HepG2 (cell line): Measurements from ENCODE around the gene SURF1. TPM values are rescaled to one million over a fixed set of nuclear protein-coding genes. Genes with fewer than 3 reads are reported as not detected.

Experiments used
- CHD4 ChIP-seq: fragments of 200-600 bp; sonication (generic); IDR thresholded peaks from 2 replicates; pipeline ENCODE4 v1.7.0; 2017; ENCODE audit warnings: mild to moderate bottlenecking, low read length, borderline replicate concordance
- GMEB1 ChIP-seq: sonication (generic); formaldehyde crosslinking; IDR thresholded peaks from 2 replicates; pipeline ENCODE4 v1.5.1; 2020; ENCODE audit warnings: missing genetic modification reagents, mild to moderate bottlenecking, borderline replicate concordance
- HDAC2 ChIP-seq: sonication (generic); formaldehyde crosslinking; IDR thresholded peaks from 2 replicates; pipeline ENCODE4 v1.4.0; 2020; ENCODE audit warnings: missing genetic modification reagents
- HMGA1 ChIP-seq: sonication (generic); formaldehyde crosslinking; conservative IDR thresholded peaks from 2 replicates; pipeline ENCODE4 v1.4.0; 2020; ENCODE audit warnings: missing genetic modification reagents
- KLF9 ChIP-seq: IDR thresholded peaks from 2 replicates; pipeline ENCODE4 v1.6.1; 2016; ENCODE audit warnings: low read depth
- MAF1 ChIP-seq: sonication (generic); formaldehyde crosslinking; IDR thresholded peaks from 2 replicates; pipeline ENCODE4 v1.5.0; 2020; ENCODE audit warnings: missing genetic modification reagents, borderline replicate concordance
- MYNN ChIP-seq: sonication (generic); formaldehyde crosslinking; IDR thresholded peaks from 2 replicates; pipeline ENCODE4 v1.4.0; 2020; ENCODE audit warnings: mild to moderate bottlenecking, low read depth, missing genetic modification reagents
- NFE2L2 ChIP-seq: fragments of 150-350 bp; IDR thresholded peaks from 2 replicates; pipeline ENCODE4 v1.6.1; 2014; ENCODE audit warnings: low read length
- PAF1 ChIP-seq: IDR thresholded peaks from 2 replicates; pipeline ENCODE4 v1.6.1; 2016; ENCODE audit warnings: missing genetic modification reagents, missing compliant biosample characterization
- SALL2 ChIP-seq: sonication (generic); formaldehyde crosslinking; IDR thresholded peaks from 2 replicates; pipeline ENCODE4 v1.8.1; 2023; ENCODE audit warnings: mild to moderate bottlenecking, missing genetic modification reagents, inconsistent platforms
- SNRNP70 ChIP-seq: fragments of 200-400 bp; formaldehyde crosslinking; IDR thresholded peaks from 2 replicates; pipeline ENCODE4 v1.6.1; 2017; ENCODE audit warnings: mild to moderate bottlenecking, low read depth, low read length, moderate library complexity
- SP4 ChIP-seq: sonication (generic); formaldehyde crosslinking; IDR thresholded peaks from 2 replicates; pipeline ENCODE4 v1.8.1; 2023; ENCODE audit warnings: mild to moderate bottlenecking, missing genetic modification reagents
- ZBTB25 ChIP-seq: IDR thresholded peaks from 2 replicates; pipeline ENCODE4 v1.6.1; 2018; ENCODE audit warnings: missing genetic modification reagents
- ZBTB26 ChIP-seq: IDR thresholded peaks from 2 replicates; pipeline ENCODE4 v1.6.1; 2016; ENCODE audit warnings: missing compliant biosample characterization, missing genetic modification reagents, borderline replicate concordance
- ZFP62 ChIP-seq: sonication (generic); formaldehyde crosslinking; IDR thresholded peaks from 2 replicates; pipeline ENCODE4 v1.4.0; 2020; ENCODE audit warnings: missing genetic modification reagents
- ZNF331 ChIP-seq: sonication (generic); formaldehyde crosslinking; IDR thresholded peaks from 2 replicates; pipeline ENCODE4 v1.4.0; 2020; ENCODE audit warnings: missing genetic modification reagents
- ZNF512 ChIP-seq: sonication (generic); formaldehyde crosslinking; IDR thresholded peaks from 2 replicates; pipeline ENCODE4 v1.4.0; 2020; ENCODE audit warnings: mild to moderate bottlenecking, missing genetic modification reagents
- ZNF598 ChIP-seq: sonication (generic); formaldehyde crosslinking; IDR thresholded peaks from 2 replicates; pipeline ENCODE4 v1.5.1; 2020; ENCODE audit warnings: mild to moderate bottlenecking, missing genetic modification reagents, borderline replicate concordance
- ZNF616 ChIP-seq: sonication (generic); formaldehyde crosslinking; IDR thresholded peaks from 2 replicates; pipeline ENCODE4 v1.5.0; 2020; ENCODE audit warnings: low read depth, mild to moderate bottlenecking, missing genetic modification reagents
- ZNF678 ChIP-seq: sonication (generic); formaldehyde crosslinking; IDR thresholded peaks from 2 replicates; pipeline ENCODE4 v1.4.0; 2020; ENCODE audit warnings: mild to moderate bottlenecking, missing genetic modification reagents
- ZNF788 ChIP-seq: sonication (generic); formaldehyde crosslinking; IDR thresholded peaks from 2 replicates; pipeline ENCODE4 v1.5.0; 2020; ENCODE audit warnings: mild to moderate bottlenecking, missing genetic modification reagents, borderline replicate concordance
- ZNF800 ChIP-seq: sonication (generic); formaldehyde crosslinking; IDR thresholded peaks from 2 replicates; pipeline ENCODE4 v1.4.0; 2020; ENCODE audit warnings: missing genetic modification reagents
- polyA plus RNA-seq, 8 experiments: library from polyadenylated mRNA; depleted of rRNA in 3 of 8; stranded (reverse) in 7 of 8; unstranded in 1 of 8; fragments of >200 nt; fragmentation: Illumina TruSeq in 4 of 8; extraction: Trizol in 4 of 8; gene quantifications; 2 replicates each; pipeline versions ENCODE4 v1.2.1 to v1.2.3, GENCODE V29; 2011 to 2016; ENCODE audit warnings: low read depth in 4 of 8, missing spikeins in 1 of 8, mixed read lengths in 1 of 8; ENCODE audit not compliant: insufficient read depth in 1 of 8
- total RNA-seq, 5 experiments: library from RNA; depleted of rRNA; stranded (reverse); fragments of >200 nt; fragmentation: Illumina TruSeq; extraction: Trizol; gene quantifications; 2 replicates each; pipeline ENCODE4 v1.2.3, GENCODE V29; 2016; ENCODE audit warnings: low read depth in 1 of 5

Gene SURF1
- total and polyA plus RNA-seq, 2 of the 13 experiments (the other 11 are each of a cell fraction or from before 2014, with no cell fraction given) = 17.8 to 40.7 TPM

GRCh38 chr9:133347985-133348717, 8.1 kb downstream of the SURF1 start, which contains the start of the genes MED22 and RPL7A (continued):
- TF ChIP-seq GMEB1 (CRISPR knock-in tag) (peak; percentile 64; the same call in 1 of the 2 replicates), ZNF598 (CRISPR knock-in tag) (peak; percentile 66; the same call in 1 of the 2 replicates), ZNF512 (CRISPR knock-in tag) (no peak), ZNF800 (CRISPR knock-in tag) (no peak), SP4 (peak; percentile 70), ZNF331 (CRISPR knock-in tag) (peak; percentile 67; the same call in 1 of the 2 replicates), ZBTB25 (peak; percentile 64; the same call in 1 of the 2 replicates), SNRNP70 (no peak), NFE2L2 (no peak), SALL2 (CRISPR knock-in tag) (peak; percentile 78; the same call in 1 of the 2 replicates), MAF1 (CRISPR knock-in tag) (no peak), MYNN (no peak), ZNF678 (CRISPR knock-in tag) (no peak), KLF9 (CRISPR knock-in tag) (no peak), ZBTB26 (CRISPR knock-in tag) (peak; percentile 83; the same call in 1 of the 2 replicates), HMGA1 (CRISPR knock-in tag) (no peak), ZNF788 (CRISPR knock-in tag) (peak; percentile 90), HDAC2 (peak; percentile 64; the same call in 1 of the 2 replicates), PAF1 (CRISPR knock-in tag) (no peak), CHD4 (no peak), ZNF616 (no peak), ZFP62 (no peak)
